Fibroblast of skin of scalp (primary cell): Measurements from ENCODE around the gene SEC24A.
"Not testable (repeated sequence)": the region's sequence is repeated elsewhere in the genome, so short reads cannot be mapped to it uniquely, and the experiment has no call there.

ENCODE experiments used
- DNase-seq: peaks from one replicate; pipeline ENCODE4 v3.0.0-alpha.2; 2013

The SEC24A gene

GRCh38 chr5:134650660-134651059, 2.1 kb downstream of the SEC24A start:
- DNase-seq: not testable (repeated sequence)

- no peak for DNase-seq
Measured at GRCh38 chr5:134651531-134651930, 2.9 kb downstream of the SEC24A start.

GRCh38 chr5:134656690-134657089, 8.1 kb downstream of the SEC24A start:
- no peak for DNase-seq

- DNase-seq: no peak
Measured at GRCh38 chr5:134659456-134659855, 10.9 kb downstream of the SEC24A start.

- DNase-seq: no peak
Measured at GRCh38 chr5:134659922-134660321, 11.3 kb downstream of the SEC24A start.

- no peak for DNase-seq
Measured at GRCh38 chr5:134662971-134663370, 14.4 kb downstream of the SEC24A start.

- no peak for DNase-seq
Measured at GRCh38 chr5:134664448-134664847, 15.9 kb downstream of the SEC24A start.

- not testable (repeated sequence) for DNase-seq
Measured at GRCh38 chr5:134673546-134673945, 25.0 kb downstream of the SEC24A start.

GRCh38 chr5:134677357-134677756, 28.8 kb downstream of the SEC24A start:
- not testable (repeated sequence) for DNase-seq

GRCh38 chr5:134690144-134690543, 41.6 kb downstream of the SEC24A start:
- DNase-seq: not testable (repeated sequence)

- no peak for DNase-seq
Measured at GRCh38 chr5:134692722-134693121, 44.1 kb downstream of the SEC24A start.

- DNase-seq: no peak
Measured at GRCh38 chr5:134708301-134708700, 59.7 kb downstream of the SEC24A start.

GRCh38 chr5:134714120-134714519, 65.5 kb downstream of the SEC24A start:
- peak; percentile 55 for DNase-seq

GRCh38 chr5:134714541-134714940, 66.0 kb downstream of the SEC24A start:
- DNase-seq: no peak

- not testable (repeated sequence) for DNase-seq
Measured at GRCh38 chr5:134715466-134715865, 66.9 kb downstream of the SEC24A start.

- DNase-seq: no peak
Measured at GRCh38 chr5:134724872-134725271, 76.3 kb downstream of the SEC24A start.

- DNase-seq: no peak
Measured at GRCh38 chr5:134732819-134733218, 84.2 kb downstream of the SEC24A start.

- no peak for DNase-seq
Measured at GRCh38 chr5:134735243-134735642, 86.7 kb downstream of the SEC24A start.

GRCh38 chr5:134736173-134736812, 87.7 kb downstream of the SEC24A start:
- no peak for DNase-seq

- peak; percentile 98 for DNase-seq
Measured at GRCh38 chr5:134738133-134738962, 89.8 kb downstream of the SEC24A start, which contains the start of gene CAMLG. CAMLG (plus strand) TSS chr5:134738548; CDS start chr5:134738621, 73 bp downstream.

GRCh38 chr5:134738963-134739661, 90.5 kb downstream of the SEC24A start:
- DNase-seq: peak; percentile 18

- no peak for DNase-seq
Measured at GRCh38 chr5:134741052-134741451, 92.5 kb downstream of the SEC24A start.

GRCh38 chr5:134742134-134742533, 93.5 kb downstream of the SEC24A start:
- no peak for DNase-seq
